ENCODE measurements around the gene HIP1. TPM values are rescaled to one million over a fixed set of nuclear protein-coding genes. Genes with fewer than 3 reads are reported as not detected.
A peak's percentile ranks its signal among the peaks of the same experiment; 100 is the strongest.

HIP1 gene
- total and polyA plus RNA-seq, 2 of the 4 experiments (the other 2 are of a cell fraction): 6.8 to 10.0 TPM

- no peaks in the 10 kb centered on the region for H4K20me1 ChIP-seq (ENCODE audit: insufficient read depth, low read length)
- no peaks in the 10 kb centered on the region for H3K27me3 ChIP-seq (ENCODE audit: control insufficient read depth, insufficient read depth, low read length)
- no peak overlapping the region for H3K18ac ChIP-seq (ENCODE audit: low read depth, low read length)
- H3K4ac ChIP-seq (ENCODE audit: low read depth, low read length): no peak overlapping the region
- DNase-seq: no peak
- H3K4me1 ChIP-seq (ENCODE audit: control insufficient read depth, insufficient read depth, low read length): peaks cover 8% of the 10 kb centered on the region
- 0 out of 4 replicates have a peak overlapping the region, but pooled peaks of 1 of the 2 experiments have one; percentile 33 for H4K8ac ChIP-seq (ENCODE audit: low read depth in 2 of 2, low read length in 2 of 2)
- H3K27ac ChIP-seq (ENCODE audit: insufficient read depth, low read length): no peak overlapping the region
- H2AFZ ChIP-seq (replicated peaks; ENCODE audit: low read length, poor library complexity): peak overlapping the region; percentile 56
- TF ChIP-seq BHLHE40 (IDR thresholded peaks at IDR 0.05; ENCODE audit: low read depth, low read length) (no peak), SMC3 (IDR thresholded peaks at IDR 0.05; ENCODE audit: low read depth, low read length) (no peak), CTCF (conservative IDR thresholded peaks at IDR 0.05; ENCODE audit: low read depth, low read length) (no peak), NFE2L2 (IDR thresholded peaks at IDR 0.05; ENCODE audit: low read depth, low read length) (no peak), MAFK (IDR thresholded peaks at IDR 0.05; ENCODE audit: low read depth, low read length) (no peak), ELK1 (IDR thresholded peaks at IDR 0.05; ENCODE audit: borderline replicate concordance, low read depth, low read length) (no peak), MXI1 (IDR thresholded peaks at IDR 0.05; ENCODE audit: borderline replicate concordance, low read depth, low read length) (no peak), CEBPB (IDR thresholded peaks at IDR 0.05; ENCODE audit: low read depth, low read length) (no peak), RFX5 (IDR thresholded peaks at IDR 0.05; ENCODE audit: low read depth, low read length) (no peak)
- no peak overlapping the region for H4K91ac ChIP-seq (ENCODE audit: insufficient read depth, low read depth, low read length)
- peaks cover 0 to 3% of the 10 kb centered on the region in 2 experiments; a peak in 2 of 4 replicates for H3K79me1 ChIP-seq (ENCODE audit: low read depth in 1 of 2, low read length in 2 of 2)
- ChIA-PET POLR2A (ENCODE audit: unreplicated experiment) (no interaction called here), CTCF (no interaction called here)
- 33% methylated on average over 3 of the region's 15 CpGs; no CpG with 5 or more reads in 1 of the 2 experiments for WGBS, 2 experiments (ENCODE audit: extremely low coverage in 2 of 2, insufficient read length in 1 of 2)
- in situ Hi-C loops (cut with MboI; ENCODE audit: low sequenced_read_pairs) (no loop called here), dilution Hi-C loops (cut with HindIII; ENCODE audit: low sequenced_read_pairs, unreplicated experiment) (no loop called here), intact Hi-C loops (cut with micrococcal nuclease) (no loop called here)
- H2BK5ac ChIP-seq (ENCODE audit: low read depth, low read length, poor library complexity, severe bottlenecking): no peak overlapping the region
- no peak for ATAC-seq (ENCODE audit: low read depth)
- H3K4me3 ChIP-seq (ENCODE audit: insufficient read depth, low read depth, low read length): no peak overlapping the region
- H4K5ac ChIP-seq (ENCODE audit: low read depth, low read length): no peak overlapping the region
- H3K9me3 ChIP-seq (ENCODE audit: control insufficient read depth, insufficient read depth, low read length): no peaks in the 10 kb centered on the region
- 0 out of 2 replicates have a peak overlapping the region, but pooled peaks have one; percentile 77 for H3K14ac ChIP-seq (replicated peaks; ENCODE audit: low read depth, low read length)
- no peak overlapping the region for H2BK120ac ChIP-seq (ENCODE audit: low read depth, low read length)
- peaks cover 1% of the 10 kb centered on the region; the same call in 1 of the 2 replicates for H3K36me3 ChIP-seq (ENCODE audit: control insufficient read depth, insufficient read depth, low read length)
- no peak overlapping the region for H3K4me2 ChIP-seq (ENCODE audit: low read depth, low read length)
- H2AK9ac ChIP-seq (replicated peaks; ENCODE audit: low read depth, low read length, poor library complexity): no peak overlapping the region
- H3K56ac ChIP-seq (ENCODE audit: extremely low read depth, insufficient read depth, low read length): no peak overlapping the region
- no peak overlapping the region for H2AK5ac ChIP-seq (ENCODE audit: low read depth, low read length)
- no peak overlapping the region for H2BK15ac ChIP-seq (ENCODE audit: low read depth, low read length)
- no TSS peak for BruUV-seq (replicated peaks)
- H3K9ac ChIP-seq (ENCODE audit: low read depth, low read length): no peak overlapping the region
- no peak overlapping the region for H2BK20ac ChIP-seq (ENCODE audit: low read depth, low read length)
- 0 out of 2 replicates have a peak overlapping the region, but pooled peaks have one; percentile 7 for H3K23ac ChIP-seq (ENCODE audit: low read depth, low read length)
- H3K9me1 ChIP-seq (ENCODE audit: insufficient read depth, low read length): peaks cover 4% of the 10 kb centered on the region; the same call in 1 of the 2 replicates
Measured at GRCh38 chr7:75599244-75599781, 139.4 kb downstream of the HIP1 start.
